Raji (cell line): ENCODE results near the gene TLNRD1.

Source experiments
- POLR2A ChIP-seq: IDR thresholded peaks from 2 replicates; pipeline ENCODE4 v1.6.1; 2011; ENCODE audit warnings: low read depth, low read length, control low read depth; ENCODE audit not compliant: insufficient read depth

TLNRD1 gene

GRCh38 chr15:80972276-80972675 is 28.4 kb upstream of the TLNRD1 start:
- TF ChIP-seq POLR2A: no peak

- TF ChIP-seq POLR2A: no peak
These were observed 25.8 kb upstream of the TLNRD1 start for GRCh38 chr15:80974914-80975313.

DNA sequence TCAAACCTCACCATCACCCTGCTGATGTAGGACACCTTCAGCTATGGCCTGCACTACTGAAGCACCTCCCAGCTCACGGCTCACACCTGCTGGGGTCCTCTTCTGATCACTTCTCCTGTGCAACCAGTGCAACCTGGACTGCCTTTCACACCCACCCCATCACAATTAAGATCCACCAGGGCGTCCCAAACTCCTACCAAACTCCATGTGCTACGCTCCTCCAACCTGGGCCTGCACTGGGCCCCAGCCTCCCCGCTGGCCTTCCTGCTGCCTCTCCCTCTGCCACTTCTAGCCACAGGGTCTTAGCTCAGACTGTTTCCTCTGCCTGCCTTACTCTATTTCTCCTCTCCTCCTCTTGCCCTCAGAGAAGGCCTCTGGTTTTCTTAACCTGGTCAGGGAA is 23.9 kb upstream of the TLNRD1 start:
- no peak for TF ChIP-seq POLR2A

- TF ChIP-seq POLR2A: no peak
These were observed 23.1 kb upstream of the TLNRD1 start for GRCh38 chr15:80977627-80978036.

GRCh38 chr15:80978685-80979329 is 21.9 kb upstream of the TLNRD1 start:
- TF ChIP-seq POLR2A: no peak

DNA sequence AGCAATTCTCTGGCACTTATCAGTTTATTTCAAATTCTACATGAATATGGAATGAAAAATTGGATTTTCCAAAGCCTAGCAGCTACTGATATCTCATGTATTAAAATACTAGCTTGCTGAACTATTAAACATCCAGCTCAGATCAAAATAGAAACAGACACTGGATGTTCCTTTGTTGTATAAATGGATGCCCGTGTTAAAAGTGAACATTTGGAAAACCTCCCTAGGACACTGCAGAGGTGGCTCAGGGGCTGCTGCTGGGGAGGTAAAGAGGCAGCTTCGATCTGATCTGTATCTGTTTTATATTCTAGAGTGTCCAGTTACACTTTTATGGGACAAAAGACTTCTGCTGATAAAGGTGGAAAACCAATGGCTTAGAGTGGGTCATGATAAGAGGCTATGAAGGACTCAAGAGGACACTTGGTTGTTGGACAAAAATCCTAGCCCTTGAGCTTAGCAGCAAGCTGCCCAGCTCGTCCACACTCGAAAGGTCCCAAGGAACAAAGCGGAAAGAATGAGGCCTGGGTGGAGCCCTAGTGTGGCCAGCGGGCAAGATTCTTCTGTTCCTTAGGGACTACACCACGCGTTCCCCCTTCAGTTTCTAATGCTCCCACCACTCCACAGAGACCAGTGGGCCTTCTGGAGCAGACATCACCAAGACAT is 21.1 kb upstream of the TLNRD1 start:
- TF ChIP-seq POLR2A: no peak

GRCh38 chr15:80982205-80982604 is 18.5 kb upstream of the TLNRD1 start:
- TF ChIP-seq POLR2A: no peak

DNA sequence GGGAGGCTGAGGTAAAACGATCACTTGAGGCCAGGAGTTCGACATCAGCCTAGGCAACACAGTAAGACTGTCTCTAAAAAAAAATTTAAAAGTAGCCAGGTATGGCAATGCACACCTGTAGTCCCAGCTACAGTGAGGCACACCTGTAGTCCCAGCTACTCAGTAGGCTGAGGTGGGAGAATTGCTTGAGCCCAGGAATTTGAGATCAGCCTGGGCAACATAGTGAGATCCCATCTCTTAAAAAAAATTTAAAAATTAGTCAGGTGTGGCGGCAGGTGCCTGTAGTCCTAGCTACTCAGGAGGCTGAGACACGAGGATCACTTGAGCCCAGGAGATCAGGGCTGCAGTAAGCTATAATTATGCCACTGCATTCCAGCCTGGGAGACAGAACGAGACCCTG is 17.9 kb upstream of the TLNRD1 start:
- no peak for TF ChIP-seq POLR2A

DNA sequence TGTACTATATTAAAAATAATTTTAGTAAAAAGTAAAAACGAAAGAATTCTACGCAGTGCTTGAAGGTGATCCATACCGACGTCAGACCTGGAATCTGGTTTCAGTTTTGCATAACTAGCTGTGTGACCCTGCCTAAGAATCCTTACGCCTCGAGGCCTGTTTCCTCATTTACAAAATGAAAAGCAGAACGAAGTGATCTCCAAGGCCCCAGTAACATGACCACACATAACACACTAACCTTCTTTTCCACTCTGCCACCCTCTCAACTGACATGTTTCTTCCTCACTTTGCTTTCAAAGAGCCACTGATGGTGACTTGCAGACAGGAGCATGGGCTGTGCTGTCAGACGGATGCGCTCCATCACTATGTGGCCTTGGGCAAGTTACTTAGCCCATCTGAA is 15.9 kb upstream of the TLNRD1 start:
- no peak for TF ChIP-seq POLR2A

DNA sequence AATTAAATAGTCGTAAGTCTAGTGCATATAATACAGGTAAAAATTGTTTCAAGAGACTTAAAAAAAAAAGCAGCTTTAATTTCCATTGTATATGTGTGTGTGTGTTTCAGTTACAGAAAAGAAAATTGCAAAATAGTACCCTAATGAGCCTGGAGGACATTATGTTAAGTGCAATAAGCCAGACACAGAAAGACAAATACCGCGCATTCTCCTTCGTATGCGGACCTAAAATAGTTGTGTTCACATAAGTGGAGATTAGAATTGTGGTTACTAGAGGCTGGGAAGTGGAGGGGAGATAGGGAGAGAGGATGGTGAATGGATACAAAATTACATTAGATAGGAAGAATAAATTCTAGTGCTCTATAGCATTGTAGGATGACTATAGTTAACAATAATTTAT is 14.7 kb upstream of the TLNRD1 start:
- no peak for TF ChIP-seq POLR2A

GRCh38 chr15:80986487-80986886 is 14.2 kb upstream of the TLNRD1 start:
- no peak for TF ChIP-seq POLR2A

GRCh38 chr15:80988148-80988796 is 12.5 kb upstream of the TLNRD1 start:
- no peak for TF ChIP-seq POLR2A

- no peak for TF ChIP-seq POLR2A
These were observed 11.6 kb upstream of the TLNRD1 start for GRCh38 chr15:80989081-80989517.

GRCh38 chr15:80989518-80990478 is 10.9 kb upstream of the TLNRD1 start, which contains the start of gene MESD:
TSS of gene MESD (minus strand) at chr15:80989819. CDS start at chr15:80989791, 28 bp downstream.
- peak; percentile 97 for TF ChIP-seq POLR2A

DNA sequence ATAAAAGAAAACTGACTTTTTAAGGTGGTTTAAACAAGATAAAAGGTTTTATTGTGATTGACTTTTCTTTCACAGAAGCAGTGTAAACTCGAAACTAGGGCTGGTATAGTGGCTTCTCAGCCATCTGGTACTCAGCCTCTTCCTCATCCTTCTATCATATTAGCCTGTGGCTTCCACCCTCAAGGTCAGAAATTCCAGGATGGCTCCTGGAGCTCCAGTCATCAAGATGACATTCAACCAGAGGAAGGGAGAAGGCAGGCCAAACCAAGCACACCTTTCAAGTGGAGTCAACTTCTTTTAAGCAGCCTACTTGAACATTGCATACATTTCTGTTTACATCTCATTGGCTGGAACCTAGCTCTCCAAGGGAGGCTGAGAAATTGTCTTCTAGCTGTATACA is 9.8 kb upstream of the TLNRD1 start:
- TF ChIP-seq POLR2A: no peak
